Adrenal gland (tissue), 12 donors: ENCODE measurements around the gene MAP1LC3C. TPM values are rescaled to one million over a fixed set of nuclear protein-coding genes. Genes with fewer than 3 reads are reported as not detected.

ENCODE experiments used
- DNase-seq, 7 donors: peaks; one replicate each; pipeline ENCODE4 v3.0.0-alpha.2; 2019 to 2020
- H3K27ac ChIP-seq, 5 donors: fragments of 200-600 bp; sonication (generic) in 4 of 5; 1 replicate in 3 of 5; 2 replicates in 2 of 5; pipeline versions ENCODE4 v1.5.1 to v1.8.0; 2016 to 2020; ENCODE audit warnings: mild to moderate bottlenecking in 1 of 5
- H3K27me3 ChIP-seq: fragments of 200-600 bp; 2 replicates; pipeline ENCODE4 v1.8.0; 2021
- H3K36me3 ChIP-seq, 2 donors: fragments of 200-600 bp; replicated peaks in 1 of 2; 1 replicate in 1 of 2; 2 replicates in 1 of 2; pipeline versions ENCODE4 v1.5.1 to v1.8.0; 2018 to 2022
- H3K4me1 ChIP-seq, 2 donors: fragments of 200-600 bp; replicated peaks in 1 of 2; 1 replicate in 1 of 2; 2 replicates in 1 of 2; pipeline versions ENCODE4 v1.5.1 to v1.8.0; 2018 to 2021
- H3K4me3 ChIP-seq, 4 donors: fragments of 200-600 bp; sonication (generic) in 3 of 4; one replicate each; pipeline ENCODE4 v1.5.1; 2016 to 2018
- H3K9me3 ChIP-seq, 3 donors: fragments of 200-600 bp; sonication (generic) in 1 of 3; replicated peaks in 1 of 3; 1 replicate in 2 of 3; 2 replicates in 1 of 3; pipeline versions ENCODE4 v1.5.1 to v1.8.0; 2016 to 2021
- POLR2A ChIP-seq, 2 donors: fragments of 450-650 bp; IDR thresholded peaks; one replicate each; pipeline ENCODE4 v1.6.1; 2017; ENCODE audit warnings: antibody characterized with exemption in 2 of 2, mild to moderate bottlenecking in 2 of 2, moderate library complexity in 1 of 2
- WGBS, 4 donors: extraction: QIAGEN DNeasy Blood & Tissue Kit in 2 of 4; methylation state at CpG; one replicate each; pipeline versions ENCODE4 v1.1.5 to v1.1.7; 2013 to 2017; 5-methylcytosine and 5-hydroxymethylcytosine counted together
- intact Hi-C, 2 donors: fragments of 100-400 bp; cut with DNase I; formaldehyde crosslinking; loops; one replicate each; pipeline versions ENCODE4 v1.14.1 to v1.15.0; 2022 to 2023
- polyA plus RNA-seq, 3 donors: library from polyadenylated mRNA; stranded (reverse); fragments of 200-250 nt in 2 of 3; fragments of 350-450 nt in 1 of 3; fragmentation: Illumina TruSeq in 1 of 3; extraction: RNeasy Lipid Tissue Mini Kit (QIAGEN cat#74804) in 1 of 3; gene quantifications; one replicate each; pipeline ENCODE4 v1.2.3, GENCODE V29; 2013 to 2014
- total RNA-seq, 9 donors: library from RNA; depleted of rRNA in 4 of 9; stranded (reverse); fragments of >200 nt in 4 of 9; fragments of 120-200 nt in 1 of 9; fragmentation: NEBNext Ultra II Directional in 1 of 9; extraction: Animal tissue kit (Norgen Biotek cat#: 25700) in 1 of 9; gene quantifications; one replicate each; pipeline versions ENCODE4 v1.1.0 to v1.2.4, GENCODE V29; 2013 to 2023
- TF ChIP-seq, protein P1 (sequence below), 6 experiments: fragments of 450-650 bp in 4 of 6; fragments of 200-600 bp in 2 of 6; sonication (generic) in 1 of 6; IDR thresholded peaks; 1 replicate in 5 of 6; 2 replicates in 1 of 6; pipeline versions ENCODE4 v1.5.1 to v1.8.0; 2016 to 2021; ENCODE audit warnings: antibody characterized with exemption in 6 of 6, mild to moderate bottlenecking in 2 of 6, moderate library complexity in 1 of 6
- donor health status: healthy with polysubstance abuse.
- donor health status: Bipolar disorder and iron deficiency.
- donor health status: DM: yes; HTN: yes; CAD: no.
- donor health status: DM: no; HTN: no; CAD: no.
- donor health status: DM: no; HTN: no; CAD: no.
- donor health status: DM: yes; HTN: yes; CAD: no.

MAP1LC3C gene
- total and polyA plus RNA-seq, 12 donors: 0.06 to 2.6 (median 0.48) TPM; not detected in 4

GRCh38 chr1:242030071-242030470 is 31.2 kb upstream of the MAP1LC3C start:
- no peaks in the 10 kb centered on the region for H3K27me3 ChIP-seq
- H3K4me3 ChIP-seq: no peak overlapping the region
- H3K36me3 ChIP-seq: no peaks in the 10 kb centered on the region
- TF ChIP-seq, protein P1, sequence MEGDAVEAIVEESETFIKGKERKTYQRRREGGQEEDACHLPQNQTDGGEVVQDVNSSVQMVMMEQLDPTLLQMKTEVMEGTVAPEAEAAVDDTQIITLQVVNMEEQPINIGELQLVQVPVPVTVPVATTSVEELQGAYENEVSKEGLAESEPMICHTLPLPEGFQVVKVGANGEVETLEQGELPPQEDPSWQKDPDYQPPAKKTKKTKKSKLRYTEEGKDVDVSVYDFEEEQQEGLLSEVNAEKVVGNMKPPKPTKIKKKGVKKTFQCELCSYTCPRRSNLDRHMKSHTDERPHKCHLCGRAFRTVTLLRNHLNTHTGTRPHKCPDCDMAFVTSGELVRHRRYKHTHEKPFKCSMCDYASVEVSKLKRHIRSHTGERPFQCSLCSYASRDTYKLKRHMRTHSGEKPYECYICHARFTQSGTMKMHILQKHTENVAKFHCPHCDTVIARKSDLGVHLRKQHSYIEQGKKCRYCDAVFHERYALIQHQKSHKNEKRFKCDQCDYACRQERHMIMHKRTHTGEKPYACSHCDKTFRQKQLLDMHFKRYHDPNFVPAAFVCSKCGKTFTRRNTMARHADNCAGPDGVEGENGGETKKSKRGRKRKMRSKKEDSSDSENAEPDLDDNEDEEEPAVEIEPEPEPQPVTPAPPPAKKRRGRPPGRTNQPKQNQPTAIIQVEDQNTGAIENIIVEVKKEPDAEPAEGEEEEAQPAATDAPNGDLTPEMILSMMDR (IDR thresholded peaks at IDR 0.05): no peak
- TF ChIP-seq POLR2A (IDR thresholded peaks at IDR 0.05): no peak
- no peak overlapping the region for H3K27ac ChIP-seq
- 93 to 100% (median 98%) methylated on average over 1 of the region's 1 CpG for WGBS, 4 donors
- peaks cover 0 to 6% of the 10 kb centered on the region in 2 donors for H3K4me1 ChIP-seq
- intact Hi-C loops: no loop called here
- DNase-seq: no peak
- H3K9me3 ChIP-seq: no peaks in the 10 kb centered on the region

DNA sequence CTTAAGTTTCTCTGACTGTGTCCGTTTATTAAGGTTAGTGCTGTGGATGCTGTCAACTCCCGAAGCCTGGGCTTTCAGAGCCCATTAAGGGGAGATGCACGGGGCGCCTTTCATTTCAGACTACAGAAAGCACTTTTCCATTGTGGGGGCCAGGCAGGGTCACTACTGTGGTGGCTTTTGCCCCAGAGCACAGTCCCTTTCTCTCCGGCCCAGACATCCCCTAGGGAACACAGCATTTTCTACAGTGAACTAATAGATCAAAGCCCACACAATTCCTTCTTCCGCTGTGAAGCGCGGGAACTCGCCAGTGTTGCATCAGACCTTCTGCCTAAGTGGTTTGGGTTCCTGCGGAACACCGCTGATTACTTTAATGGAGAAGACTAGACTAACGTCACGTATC is 26.8 kb upstream of the MAP1LC3C start:
- TF ChIP-seq, protein P1 (IDR thresholded peaks at IDR 0.05): no peak
- no peak for TF ChIP-seq POLR2A (IDR thresholded peaks at IDR 0.05)
- no peaks in the 10 kb centered on the region for H3K4me1 ChIP-seq
- intact Hi-C loops: no loop called here
- WGBS, 4 donors: 82 to 93% (median 87%) methylated on average over 13 of the region's 13 CpGs
- no peaks in the 10 kb centered on the region for H3K27me3 ChIP-seq
- no peak for DNase-seq
- no peaks in the 10 kb centered on the region for H3K9me3 ChIP-seq
- H3K36me3 ChIP-seq: no peaks in the 10 kb centered on the region
- no peak overlapping the region for H3K4me3 ChIP-seq
- H3K27ac ChIP-seq: no peak overlapping the region

DNA sequence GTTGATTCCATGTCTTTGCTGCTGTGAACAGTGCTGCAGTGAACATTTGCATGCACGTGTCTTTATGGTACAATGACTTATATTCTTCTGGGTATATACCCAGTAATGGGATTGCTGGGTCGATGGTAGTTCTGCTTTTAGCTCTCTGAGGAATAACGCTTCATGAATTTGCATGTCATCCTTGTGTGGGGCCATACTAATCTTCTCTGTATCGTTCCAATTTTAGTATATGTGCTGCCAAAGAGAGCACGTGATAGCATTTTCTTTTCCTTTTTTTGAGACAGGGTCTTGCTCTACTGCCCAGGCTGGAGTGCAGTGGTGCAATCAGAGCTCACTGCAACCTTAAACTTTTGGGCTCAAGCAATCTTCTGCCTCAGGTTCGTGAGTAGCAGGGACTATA is 24.9 kb upstream of the MAP1LC3C start:
- Histone ChIP-seq H3K4me3 (no peak overlapping the region), H3K4me1 (peaks cover 0 to 4% of the 10 kb centered on the region in 2 donors), H3K27ac (no peak overlapping the region), H3K36me3 (no peaks in the 10 kb centered on the region), H3K27me3 (no peaks in the 10 kb centered on the region), H3K9me3 (no peaks in the 10 kb centered on the region)
- 71 to 81% (median 75%) methylated on average over 6 of the region's 6 CpGs for WGBS, 4 donors
- no peak for DNase-seq
- TF ChIP-seq, protein P1 (IDR thresholded peaks at IDR 0.05): no peak
- TF ChIP-seq POLR2A (IDR thresholded peaks at IDR 0.05): no peak
- intact Hi-C loops: loop anchor here in 1 of 2 donors (5.0 kb wide), 1 partner anchor 428 kb away; no protein-coding TSS in a partner anchor

DNA sequence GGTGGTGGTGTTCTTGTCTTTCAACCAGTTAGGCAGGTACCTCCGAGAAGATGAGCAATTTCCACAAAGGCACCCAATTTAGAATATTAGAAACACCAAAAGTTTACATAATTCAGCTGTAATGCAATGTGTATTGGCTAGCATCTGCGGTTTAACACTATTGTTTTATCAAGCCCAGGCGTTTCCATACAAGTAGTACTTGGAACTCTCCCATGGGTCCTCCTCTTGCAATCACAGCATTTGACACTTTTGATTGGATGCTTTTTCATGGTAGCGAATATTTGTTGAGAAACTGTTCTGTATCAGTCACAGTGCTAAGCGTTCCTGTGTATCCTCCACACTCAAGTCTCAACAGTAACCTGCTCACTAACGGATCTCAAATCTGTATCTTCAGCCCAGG is 20.1 kb upstream of the MAP1LC3C start:
- Histone ChIP-seq H3K36me3 (no peaks in the 10 kb centered on the region), H3K4me1 (peaks cover 0 to 4% of the 10 kb centered on the region in 2 donors), H3K9me3 (no peaks in the 10 kb centered on the region), H3K27ac (no peak overlapping the region), H3K27me3 (no peaks in the 10 kb centered on the region), H3K4me3 (no peak overlapping the region)
- 71 to 88% (median 80%) methylated on average over 6 of the region's 6 CpGs for WGBS, 4 donors
- intact Hi-C loops: no loop called here
- no peak for DNase-seq
- TF ChIP-seq, protein P1 (IDR thresholded peaks at IDR 0.05): no peak
- TF ChIP-seq POLR2A (IDR thresholded peaks at IDR 0.05): no peak
